ENCODE results near the gene PPM1J. TPM values are rescaled to one million over a fixed set of nuclear protein-coding genes. Genes with fewer than 3 reads are reported as not detected.

PPM1J gene
- total and polyA plus RNA-seq, 9 of the 15 experiments (the other 6 are each of a cell fraction or from before 2014, with no cell fraction given), result 0.25 to 10.5 (median 4.2) TPM

DNA sequence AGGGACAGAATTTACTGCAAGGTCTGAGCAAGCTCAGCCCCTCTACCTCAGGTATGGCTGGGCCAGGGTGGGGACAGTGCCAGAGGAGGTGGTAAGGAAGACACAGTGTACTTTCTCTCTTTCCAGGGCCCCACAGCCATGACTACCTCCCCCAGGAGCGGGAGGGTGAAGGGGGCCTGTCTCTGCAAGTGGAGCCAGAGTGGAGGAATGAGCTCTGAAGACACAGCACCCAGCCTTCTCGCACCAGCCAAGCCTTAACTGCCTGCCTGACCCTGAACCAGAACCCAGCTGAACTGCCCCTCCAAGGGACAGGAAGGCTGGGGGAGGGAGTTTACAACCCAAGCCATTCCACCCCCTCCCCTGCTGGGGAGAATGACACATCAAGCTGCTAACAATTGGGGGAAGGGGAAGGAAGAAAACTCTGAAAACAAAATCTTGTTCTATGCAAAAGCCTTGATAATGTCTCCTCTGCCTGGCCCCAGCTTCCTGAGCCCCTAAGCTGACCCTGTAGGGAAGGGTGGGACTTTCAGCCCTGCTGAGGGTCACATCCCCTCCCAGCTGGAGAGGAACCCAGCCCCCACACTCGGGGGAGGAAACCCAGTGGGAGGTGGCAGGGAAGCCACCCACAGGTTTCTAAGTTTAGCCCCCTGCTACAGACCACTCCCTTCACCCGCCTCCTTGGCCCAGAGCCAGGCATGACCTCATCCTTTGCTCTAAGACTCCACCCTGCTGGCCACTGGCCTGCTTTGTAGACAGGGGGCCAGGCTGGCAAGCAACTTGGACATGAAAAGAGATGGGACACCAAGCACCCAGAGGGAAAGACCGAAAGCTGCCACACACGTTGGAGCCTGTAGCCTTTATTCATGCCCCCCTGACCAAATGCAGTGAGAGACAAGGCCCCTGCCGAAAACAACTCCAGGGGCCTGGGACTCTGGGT is 14.6 kb downstream of the PPM1J start (continued):
- TF ChIP-seq MXD1 (CRISPR knock-in tag; IDR thresholded peaks at IDR 0.05; ENCODE audit: borderline replicate concordance, poor library complexity, severe bottlenecking) (no peak), SAP30 (IDR thresholded peaks at IDR 0.05; ENCODE audit: borderline replicate concordance, insufficient read depth, low read depth, low read length, poor library complexity, severe bottlenecking) (peak; percentile 43), ZSCAN29 (IDR thresholded peaks at IDR 0.05) (no peak), ZNF436 (CRISPR knock-in tag; IDR thresholded peaks at IDR 0.05) (no peak), HCFC1 (IDR thresholded peaks at IDR 0.05; ENCODE audit: low read depth, low read length) (peak; percentile 31), ZBTB7A (IDR thresholded peaks at IDR 0.05; ENCODE audit: borderline replicate concordance, control insufficient read depth, low read depth, low read length) (peak; percentile 100), TAF9B (IDR thresholded peaks at IDR 0.05; ENCODE audit: partially characterized antibody) (peak; percentile 99), YBX1 (IDR thresholded peaks at IDR 0.05) (no peak), ELF2 (CRISPR knock-in tag; IDR thresholded peaks at IDR 0.05) (no peak; the same call in 1 of the 2 replicates), ZNF707 (CRISPR knock-in tag; conservative IDR thresholded peaks at IDR 0.05) (no peak), HMBOX1 (IDR thresholded peaks at IDR 0.05) (0 out of 2 replicates have a peak, but pooled peaks have one; percentile 49), SMARCC2 (IDR thresholded peaks at IDR 0.05; ENCODE audit: low read depth) (peak; percentile 92), RFX5 (IDR thresholded peaks at IDR 0.05; ENCODE audit: low read depth, low read length) (no peak), HNRNPL (IDR thresholded peaks at IDR 0.05; ENCODE audit: low read depth, low read length) (0 out of 2 replicates have a peak, but pooled peaks have one; percentile 18), ZNF79 (CRISPR knock-in tag; IDR thresholded peaks at IDR 0.05; ENCODE audit: low read depth) (no peak), ZNF3 (CRISPR knock-in tag; IDR thresholded peaks at IDR 0.05) (no peak), TARDBP (IDR thresholded peaks at IDR 0.05) (no peak), SMARCB1 (IDR thresholded peaks at IDR 0.05; ENCODE audit: insufficient read length, low read depth) (no peak), NFE2L1 (tag; IDR thresholded peaks at IDR 0.05; ENCODE audit: borderline replicate concordance, low read depth) (no peak), MED1 (CRISPR knock-in tag; IDR thresholded peaks at IDR 0.05; ENCODE audit: borderline replicate concordance) (no peak), ETS2 (tag; IDR thresholded peaks at IDR 0.05; ENCODE audit: borderline replicate concordance, poor library complexity, severe bottlenecking) (no peak)
- TF ChIP-seq, protein P1, sequence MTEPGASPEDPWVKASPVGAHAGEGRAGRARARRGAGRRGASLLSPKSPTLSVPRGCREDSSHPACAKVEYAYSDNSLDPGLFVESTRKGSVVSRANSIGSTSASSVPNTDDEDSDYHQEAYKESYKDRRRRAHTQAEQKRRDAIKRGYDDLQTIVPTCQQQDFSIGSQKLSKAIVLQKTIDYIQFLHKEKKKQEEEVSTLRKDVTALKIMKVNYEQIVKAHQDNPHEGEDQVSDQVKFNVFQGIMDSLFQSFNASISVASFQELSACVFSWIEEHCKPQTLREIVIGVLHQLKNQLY (CRISPR knock-in tag; conservative IDR thresholded peaks at IDR 0.05), result no peak
